Right forelimb (tissue), 1 donor: ENCODE results near the gene MGLL.
"Not testable (repeated sequence)": the region's sequence is repeated elsewhere in the genome, so short reads cannot be mapped to it uniquely, and the experiment has no call there.

Experiments
- DNase-seq: peaks from one replicate; pipeline ENCODE4 v3.0.0-alpha.2; 2018

Gene MGLL

DNA sequence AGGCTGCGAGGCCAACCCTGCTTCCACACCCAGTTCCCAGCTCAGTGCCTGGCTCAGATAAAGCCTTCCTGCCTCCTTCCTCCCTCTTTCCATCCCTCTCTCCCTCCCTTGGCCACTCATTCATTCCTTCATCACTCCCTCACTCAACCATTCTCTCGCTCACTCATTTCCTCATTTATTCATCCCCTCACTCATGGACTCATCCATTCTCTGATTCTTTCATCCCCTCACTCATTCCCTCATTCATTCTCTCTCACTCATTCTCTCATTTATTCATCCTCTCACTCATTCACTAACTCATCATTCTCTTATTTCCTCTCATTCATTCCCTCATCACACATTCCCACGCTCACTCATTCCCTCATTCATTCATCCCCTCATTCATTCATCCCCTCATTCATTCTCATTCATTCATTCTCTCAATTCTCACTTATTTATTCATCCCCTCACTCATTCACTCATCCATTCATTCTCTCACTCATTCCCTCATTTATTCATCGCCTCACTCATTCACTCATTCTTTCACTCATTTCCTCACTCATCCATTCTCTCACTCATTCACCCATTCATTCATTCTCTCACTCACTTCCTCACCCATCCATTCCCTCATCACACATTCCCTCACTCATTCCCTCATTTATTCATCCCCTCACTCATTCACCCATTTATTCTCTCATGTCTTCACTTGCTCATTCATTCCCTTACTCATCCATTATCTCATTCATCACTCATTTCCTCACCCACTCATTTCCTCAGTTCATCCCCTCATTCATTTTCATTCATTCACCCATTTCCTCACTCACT lies 136.4 kb downstream of the MGLL start:
- no peak for DNase-seq

- peak; percentile 39 for DNase-seq
These were observed 137.2 kb downstream of the MGLL start for GRCh38 chr3:127684871-127685707.

DNA sequence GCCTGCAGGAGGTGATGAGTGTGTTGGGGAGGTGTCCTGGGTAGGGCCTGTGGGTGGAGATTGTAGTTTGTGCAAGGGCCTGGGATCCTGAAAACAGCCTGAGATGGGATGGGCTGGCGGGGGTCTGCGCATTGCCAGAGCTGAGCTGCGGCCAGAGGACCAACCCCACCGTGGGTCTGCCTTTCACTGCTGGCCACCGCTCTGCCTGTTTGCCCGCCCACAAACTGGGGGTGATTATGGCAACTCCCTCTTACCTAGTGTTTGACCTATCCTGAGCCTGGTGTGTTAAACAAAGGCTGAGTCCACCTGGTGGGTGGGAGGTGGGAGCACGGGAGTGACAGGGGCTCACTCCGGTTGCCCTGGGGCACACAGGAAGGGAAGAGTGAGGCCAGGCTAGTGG lies 139.8 kb downstream of the MGLL start:
- DNase-seq = no peak

DNA sequence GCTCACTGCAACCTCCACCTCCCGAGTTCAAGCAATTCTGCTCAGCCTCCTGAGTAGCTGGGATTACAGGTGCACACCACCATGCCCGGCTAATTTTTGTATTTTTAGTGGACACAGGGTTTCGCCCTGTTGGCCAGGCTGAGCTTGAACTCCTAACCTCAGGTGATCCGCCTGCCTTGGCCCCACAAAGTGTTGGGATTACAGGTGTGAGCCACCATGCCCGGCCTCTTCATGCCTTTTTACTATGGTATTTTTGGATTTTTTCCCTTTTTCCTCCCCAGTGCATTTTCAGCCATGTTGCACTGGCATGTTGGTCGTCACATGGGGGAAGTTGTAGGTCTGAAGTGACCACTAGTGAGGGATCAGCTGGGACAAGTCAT lies 140.2 kb downstream of the MGLL start:
- DNase-seq = not testable (repeated sequence)

DNA sequence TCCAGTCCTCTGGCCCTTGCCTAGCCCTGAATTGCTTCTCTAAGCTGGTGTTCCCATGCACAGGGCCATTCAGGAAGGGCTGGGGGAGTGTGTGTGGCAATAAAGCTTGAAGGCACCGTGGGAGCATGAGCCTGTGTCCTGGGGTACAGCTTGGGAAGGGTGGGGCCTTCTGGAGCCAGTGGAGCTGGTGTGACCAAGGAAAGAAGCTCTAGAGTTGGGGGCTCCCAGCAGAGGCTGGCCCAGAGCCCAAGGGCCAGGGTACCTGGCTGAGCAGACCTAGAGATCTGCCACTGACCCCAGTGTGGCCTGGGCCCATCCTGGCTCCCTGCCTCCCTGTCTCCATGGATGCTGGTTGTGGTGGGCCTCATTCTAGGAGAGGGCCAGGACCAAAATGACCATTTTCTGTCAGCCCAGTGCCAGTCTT lies 141.5 kb downstream of the MGLL start:
- DNase-seq = no peak

DNA sequence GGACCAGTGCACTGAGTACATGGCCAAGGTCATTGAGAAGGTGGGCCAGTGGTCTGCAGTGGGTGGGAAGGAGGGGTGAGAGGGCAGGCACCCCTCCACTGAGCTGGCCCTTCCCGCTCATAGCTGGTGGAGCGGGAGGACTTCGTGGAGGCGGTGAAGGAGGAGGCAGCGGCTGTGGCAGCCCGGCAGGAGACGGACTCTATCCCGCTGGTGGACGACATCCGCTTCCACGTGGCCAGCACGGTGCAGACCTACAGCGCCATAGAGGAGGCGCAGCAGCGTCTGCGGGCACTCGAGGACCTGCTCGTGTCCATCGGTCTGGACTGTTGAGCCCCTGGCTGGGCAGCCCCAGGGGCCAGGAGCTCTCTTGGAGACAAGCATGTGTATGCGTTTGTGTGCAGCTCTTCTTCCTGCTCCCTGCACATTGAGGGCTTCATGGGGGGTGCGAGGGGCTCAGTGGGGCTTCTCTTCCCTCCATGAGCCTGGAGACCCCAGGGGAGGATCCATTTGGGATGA lies 142.1 kb downstream of the MGLL start:
- no peak for DNase-seq

GRCh38 chr3:127679534-127680145 lies 142.7 kb downstream of the MGLL start:
- peak; percentile 34 for DNase-seq

DNA sequence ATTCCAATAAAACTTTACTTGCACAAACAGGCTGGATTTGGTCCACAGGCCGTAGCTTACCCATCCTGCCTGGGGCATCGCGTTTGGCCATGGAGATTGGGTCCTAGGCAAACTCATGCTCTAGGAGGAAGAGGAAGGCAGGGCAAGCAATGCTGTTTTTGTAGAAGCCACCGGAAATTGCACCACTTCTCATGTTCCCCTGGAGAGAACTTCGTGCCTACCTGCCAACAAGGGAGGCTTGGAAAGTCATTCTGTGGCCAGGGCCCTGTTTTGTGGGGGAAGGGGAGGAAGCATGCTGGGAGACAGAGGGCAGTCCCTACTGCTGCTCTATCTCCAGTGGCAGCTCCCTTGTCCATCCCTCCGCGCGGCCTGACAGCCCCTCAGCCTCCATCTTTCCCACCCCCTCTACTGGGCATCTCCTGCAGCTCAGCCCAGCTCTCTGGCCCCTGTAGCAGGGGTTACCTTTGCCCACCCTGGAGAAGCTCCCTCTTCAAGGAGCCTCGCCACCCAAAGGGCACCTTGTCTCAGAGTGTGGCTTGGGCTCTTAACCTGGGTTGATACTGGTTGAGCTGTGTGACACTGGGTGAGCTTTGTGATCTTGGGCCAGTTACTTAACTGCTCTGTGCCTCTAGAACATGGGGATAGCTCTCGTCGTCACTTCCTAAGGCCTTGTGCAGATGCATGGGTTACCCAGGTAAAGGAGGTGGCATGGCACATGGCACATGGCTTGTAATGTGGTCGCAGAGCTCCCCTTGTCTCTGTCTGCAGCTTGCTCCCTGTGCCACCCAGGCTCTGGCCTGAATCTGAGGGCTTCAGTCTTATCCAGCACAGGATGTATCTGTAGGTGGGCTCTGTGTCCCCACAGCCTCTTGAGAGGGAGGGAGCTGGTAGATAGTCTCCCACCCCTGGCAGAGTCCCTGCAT lies 143.4 kb downstream of the MGLL start:
- DNase-seq = peak; percentile 34

GRCh38 chr3:127678315-127678599 lies 144.1 kb downstream of the MGLL start:
- DNase-seq = peak; percentile 37

GRCh38 chr3:127677541-127678314 lies 144.6 kb downstream of the MGLL start:
- peak; percentile 29 for DNase-seq

- peak; percentile 32 for DNase-seq
These were observed 145.4 kb downstream of the MGLL start for GRCh38 chr3:127676921-127677351.

GRCh38 chr3:127676456-127676855 lies 145.9 kb downstream of the MGLL start:
- DNase-seq = peak; percentile 35

DNA sequence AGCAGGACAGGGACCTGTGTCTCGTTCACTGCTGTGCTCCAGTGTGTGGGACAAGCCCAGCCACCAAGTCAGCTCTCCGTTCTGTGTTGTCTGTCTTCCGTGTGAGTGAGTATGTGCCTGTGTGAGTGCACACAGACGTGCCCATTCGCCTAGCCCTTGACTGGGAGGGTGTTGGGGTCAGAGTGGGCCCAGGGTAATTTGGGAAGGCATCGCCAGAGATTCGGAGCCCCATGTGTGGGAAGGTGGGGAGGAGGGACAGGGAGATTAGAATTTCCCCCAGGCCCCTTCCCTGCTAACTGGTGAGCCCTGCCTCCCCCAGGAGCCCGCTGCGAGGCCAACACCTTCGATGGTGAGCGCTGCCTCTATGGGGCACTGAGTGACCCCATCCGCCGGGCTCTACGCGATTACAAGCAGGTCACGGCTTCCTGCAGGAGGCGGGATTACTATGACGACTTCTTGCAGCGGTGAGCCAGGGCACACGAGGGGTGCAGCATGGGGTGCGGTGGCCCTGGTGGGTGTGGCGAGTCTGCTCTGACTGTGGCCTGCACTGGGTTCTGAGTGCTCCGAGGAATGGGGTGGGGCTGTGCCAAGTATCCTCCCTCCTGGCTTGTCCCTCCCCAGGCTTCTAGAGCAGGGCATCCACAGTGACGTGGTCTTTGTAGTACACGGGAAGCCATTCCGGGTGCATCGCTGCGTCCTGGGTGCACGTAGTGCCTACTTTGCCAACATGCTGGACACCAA lies 146.5 kb downstream of the MGLL start:
- DNase-seq = peak; percentile 38

GRCh38 chr3:127674790-127675189 lies 147.5 kb downstream of the MGLL start:
- peak; percentile 31 for DNase-seq

DNA sequence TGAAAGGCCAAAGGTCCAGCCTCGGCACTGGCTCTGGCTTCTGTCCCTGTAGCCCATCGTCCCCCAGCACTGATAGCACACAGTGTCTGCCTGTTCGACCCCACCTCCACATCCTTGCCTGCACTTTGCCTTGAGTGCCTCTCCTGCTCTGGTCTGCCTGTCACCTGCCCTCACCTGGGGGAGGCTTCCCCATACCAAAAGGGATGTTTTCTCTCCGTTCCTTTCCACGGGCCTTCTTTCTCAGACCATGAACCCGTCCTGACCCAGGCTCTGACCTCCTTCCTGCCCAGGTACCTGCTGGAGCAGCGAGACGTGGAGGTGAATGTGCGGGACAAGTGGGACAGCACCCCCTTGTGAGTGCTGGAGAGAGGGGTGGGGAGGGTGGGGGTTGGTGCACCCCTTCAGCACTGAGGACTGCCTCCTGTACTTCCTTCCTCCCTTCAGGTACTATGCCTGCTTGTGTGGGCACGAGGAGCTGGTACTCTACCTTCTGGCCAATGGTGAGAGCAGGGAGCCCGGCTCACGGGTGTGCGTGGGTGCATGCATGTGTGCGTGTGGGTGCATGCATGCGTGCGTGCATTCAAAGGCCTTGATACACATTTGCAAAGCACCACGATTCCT lies 148.1 kb downstream of the MGLL start:
- DNase-seq = peak; percentile 36

DNA sequence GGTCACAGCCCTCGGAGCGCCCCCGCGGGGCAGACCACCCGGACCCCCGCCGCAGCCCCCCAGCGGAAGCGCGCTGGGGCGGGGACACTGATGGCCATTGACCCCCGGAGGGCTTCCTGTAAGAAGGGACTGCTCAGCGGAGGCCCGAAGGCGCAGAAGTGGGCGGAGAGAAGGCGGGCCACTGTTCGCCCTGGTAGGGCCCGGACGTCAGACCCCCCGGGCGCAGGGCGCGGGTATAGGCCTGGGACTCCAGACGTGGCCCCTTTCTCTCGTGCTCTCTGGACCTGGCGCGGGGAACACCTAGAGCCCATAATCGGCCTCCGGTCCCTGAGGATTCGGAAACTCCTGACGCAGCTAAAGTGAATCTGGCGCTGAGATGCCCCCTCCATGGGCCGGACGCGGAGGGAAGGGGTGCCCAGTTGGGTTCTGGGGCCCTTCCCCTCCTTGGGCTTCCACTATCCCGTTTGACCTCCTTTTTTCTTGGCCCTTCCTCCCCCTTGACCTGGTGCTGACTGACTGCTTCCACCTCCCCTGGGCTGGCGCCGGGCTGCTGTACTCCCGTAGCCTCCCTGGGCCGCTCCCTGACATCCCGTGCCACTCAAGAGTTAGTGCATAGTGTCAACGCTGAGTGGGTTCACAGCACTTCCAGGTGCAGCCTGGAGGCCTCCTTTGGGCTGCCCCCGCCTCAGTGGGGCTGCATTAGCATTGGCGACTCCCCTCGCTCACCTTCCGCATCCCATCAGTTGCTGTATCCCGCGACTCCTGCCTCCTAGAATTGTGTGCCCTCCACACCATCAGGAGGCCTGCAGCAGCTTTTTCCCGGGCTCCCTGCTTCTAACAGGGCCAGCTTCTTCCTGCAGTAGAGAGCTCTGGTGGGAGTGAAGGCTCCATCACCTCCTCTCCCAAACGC lies 148.9 kb downstream of the MGLL start:
- DNase-seq = peak; percentile 34

DNA sequence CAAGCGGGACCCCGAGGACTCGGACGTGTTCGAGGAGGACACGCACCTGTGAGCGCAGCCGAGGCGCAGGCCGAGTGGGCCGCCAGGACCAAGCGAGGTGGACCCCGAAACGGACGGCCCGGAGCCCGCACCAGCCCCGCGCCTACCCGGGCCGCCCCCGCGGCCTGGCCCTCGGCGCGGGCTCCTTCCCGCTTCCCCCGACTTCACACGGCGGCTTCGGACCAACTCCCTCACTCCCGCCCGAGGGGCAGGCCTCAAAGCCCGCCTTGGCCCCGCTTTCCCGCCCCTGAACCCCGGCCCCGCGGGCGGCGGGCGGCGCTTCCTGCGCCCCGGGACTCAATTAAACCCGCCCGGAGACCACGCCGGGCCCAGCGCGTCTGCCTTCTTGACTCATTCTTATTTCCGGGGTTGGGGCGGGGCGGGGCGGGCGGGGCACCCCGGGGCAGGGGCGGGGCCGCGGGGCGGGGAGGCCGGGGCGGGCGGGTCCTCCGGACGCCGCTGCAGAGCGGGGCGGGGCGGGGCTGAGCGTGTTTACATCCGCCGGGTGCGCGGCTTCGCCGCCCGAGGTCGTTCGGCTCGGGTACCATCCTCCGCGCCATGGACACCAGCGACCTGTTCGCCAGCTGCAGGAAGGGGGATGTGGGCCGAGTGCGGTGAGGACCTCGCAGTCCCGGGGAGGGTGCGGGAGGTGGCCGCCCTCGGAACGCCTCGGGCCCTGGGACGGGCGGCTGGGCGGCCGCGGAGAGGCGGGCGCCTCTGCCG lies 149.7 kb downstream of the MGLL start, which contains the start of gene ABTB1:
ABTB1 (plus strand) TSS at position 524 of the 762 bp plus-strand sequence; CDS start at position 598, 74 bp downstream.
- peak; percentile 88 for DNase-seq
